Measurements from ENCODE around the gene NSG1.

GRCh38 chr4:4396628-4397440 is 9.9 kb downstream of the NSG1 start:
- TF ChIP-seq GATA2 (IDR thresholded peaks at IDR 0.05; ENCODE audit: low read depth, low read length) (no peak), GATA3 (IDR thresholded peaks at IDR 0.05; ENCODE audit: low read depth, low read length) (no peak)

All from SH-SY5Y (cell line).